Tibial nerve (tissue), 4 donors: ENCODE data around the gene CHP2. TPM values are rescaled to one million over a fixed set of nuclear protein-coding genes. Genes with fewer than 3 reads are reported as not detected.

Experiments used
- DNase-seq, 2 donors: peaks; one replicate each; pipeline ENCODE4 v3.0.0-alpha.2; 2019; ENCODE audit warnings: low spot score in 2 of 2
- H3K27ac ChIP-seq, 4 donors: fragments of 200-600 bp; sonication (generic) in 3 of 4; one replicate each; pipeline ENCODE4 v1.5.1; 2017 to 2019; ENCODE audit warnings: mild to moderate bottlenecking in 1 of 4
- H3K27me3 ChIP-seq, 2 donors: fragments of 200-600 bp; sonication (generic) in 1 of 2; one replicate each; pipeline versions ENCODE4 v1.5.1 to v1.6.0; 2017 to 2019
- H3K36me3 ChIP-seq, 3 donors: fragments of 200-600 bp; sonication (generic); one replicate each; pipeline ENCODE4 v1.5.1; 2018 to 2019
- H3K4me1 ChIP-seq, 4 donors: fragments of 200-600 bp; sonication (generic) in 3 of 4; one replicate each; pipeline ENCODE4 v1.5.1; 2017 to 2019
- H3K4me3 ChIP-seq, 4 donors: fragments of 200-600 bp; sonication (generic) in 3 of 4; one replicate each; pipeline ENCODE4 v1.5.1; 2017 to 2019; ENCODE audit warnings: mild to moderate bottlenecking in 1 of 4, moderate library complexity in 1 of 4
- H3K9me3 ChIP-seq, 4 donors: fragments of 200-600 bp; sonication (generic) in 3 of 4; one replicate each; pipeline ENCODE4 v1.5.1; 2017 to 2019
- CTCF ChIP-seq, 5 experiments: fragments of 200-600 bp in 3 of 5; fragments of 450-650 bp in 2 of 5; sonication (generic) in 3 of 5; IDR thresholded peaks; one replicate each; pipeline ENCODE4 v1.5.1; 2016 to 2019; ENCODE audit warnings: antibody characterized with exemption in 5 of 5, mild to moderate bottlenecking in 3 of 5, moderate library complexity in 2 of 5
- EP300 ChIP-seq, 2 donors: sonication (generic); formaldehyde crosslinking; IDR thresholded peaks; one replicate each; pipeline ENCODE4 v1.6.1; 2017; ENCODE audit warnings: antibody characterized with exemption in 2 of 2, mild to moderate bottlenecking in 1 of 2
- POLR2A ChIP-seq, 2 donors: fragments of 450-650 bp; IDR thresholded peaks; one replicate each; pipeline ENCODE4 v1.6.1; 2017; ENCODE audit warnings: antibody characterized with exemption in 2 of 2, mild to moderate bottlenecking in 2 of 2, moderate library complexity in 2 of 2
- WGBS, 2 donors: methylation state at CpG; one replicate each; pipeline ENCODE4 v1.1.5; 2018; 5-methylcytosine and 5-hydroxymethylcytosine counted together
- total RNA-seq, 4 donors: library from RNA; depleted of rRNA; stranded (reverse); fragments of >200 nt; gene quantifications; one replicate each; pipeline ENCODE4 v1.1.0, GENCODE V29; 2016

The CHP2 gene
- total RNA-seq, 4 donors from 2014 or later = 1.8 to 15.5 (median 7.5) TPM

- 41 to 49% methylated on average over 1 of the region's 1 CpG for WGBS, 2 donors
- no peak for TF ChIP-seq POLR2A (IDR thresholded peaks at IDR 0.05)
- no peak for TF ChIP-seq EP300 (IDR thresholded peaks at IDR 0.05)
- TF ChIP-seq CTCF (IDR thresholded peaks at IDR 0.05) = no peak
- no peak overlapping the region for H3K27ac ChIP-seq
Observed at GRCh38 chr16:23807028-23807427, 52.2 kb downstream of the CHP2 start.

More at GRCh38 chr16:23807028-23807427, 52.2 kb downstream of the CHP2 start:
- no peak for DNase-seq
- Histone ChIP-seq H3K9me3 (no peaks in the 10 kb centered on the region), H3K36me3 (no peaks in the 10 kb centered on the region), H3K4me3 (no peak overlapping the region), H3K4me1 (peaks cover 0 to 15% (median 3%) of the 10 kb centered on the region in 4 donors), H3K27me3 (no peaks in the 10 kb centered on the region)

Other genes with a start within 250 kb of the CHP2 start
- 10 to 100 TPM; 29.9 to 40.6 (median 36.8) TPM for gene GGA2, start 244.5 kb upstream of the CHP2 start, total RNA-seq
- gene EARS2, start 197.7 kb upstream of the CHP2 start, total RNA-seq = 10 to 100 TPM; 42.2 to 70.7 (median 57.1) TPM
- gene UBFD1, start 197.3 kb upstream of the CHP2 start, total RNA-seq = 100 to 1,000 TPM in 1 of 4 donors, 10 to 100 TPM in 3; 70.5 to 110 (median 76.5) TPM
- gene NDUFAB1, start 158.7 kb upstream of the CHP2 start, total RNA-seq = 10 to 100 TPM; 43.7 to 87.8 (median 67.1) TPM
- 10 to 100 TPM in 3 of 4 donors, 1 to 10 TPM in 1; 9.6 to 19.0 (median 10.7) TPM for gene PALB2, start 113.7 kb upstream of the CHP2 start, total RNA-seq
- gene DCTN5, start 113.6 kb upstream of the CHP2 start, total RNA-seq = 10 to 100 TPM; 23.1 to 28.8 (median 27.3) TPM
- gene PLK1, start 76.1 kb upstream of the CHP2 start, total RNA-seq = 1 to 10 TPM in 3 of 4 donors, under 1 TPM in 1; 0.59 to 9.6 (median 2.1) TPM
- gene ERN2, start 41.8 kb upstream of the CHP2 start, total RNA-seq = not detected
- 1 to 10 TPM; 2.7 to 6.9 (median 4.3) TPM for gene PRKCB, start 81.0 kb downstream of the CHP2 start, total RNA-seq